ENCODE results near the gene SPAG9.
"Not testable (repeated sequence)": the region's sequence is repeated elsewhere in the genome, so short reads cannot be mapped to it uniquely, and the experiment has no call there.

The SPAG9 gene

GRCh38 chr17:51142597-51142996 lies 21.9 kb upstream of the SPAG9 start:
- no peak for DNase-seq (ENCODE audit: low spot score)

- no peak for DNase-seq (ENCODE audit: low spot score)
Measured at GRCh38 chr17:51135956-51136355, 15.3 kb upstream of the SPAG9 start.

- no peak for DNase-seq (ENCODE audit: low spot score)
Measured at GRCh38 chr17:51133365-51133764, 12.7 kb upstream of the SPAG9 start.

GRCh38 chr17:51132964-51133319 lies 12.3 kb upstream of the SPAG9 start:
- no peak for DNase-seq (ENCODE audit: low spot score)

DNA sequence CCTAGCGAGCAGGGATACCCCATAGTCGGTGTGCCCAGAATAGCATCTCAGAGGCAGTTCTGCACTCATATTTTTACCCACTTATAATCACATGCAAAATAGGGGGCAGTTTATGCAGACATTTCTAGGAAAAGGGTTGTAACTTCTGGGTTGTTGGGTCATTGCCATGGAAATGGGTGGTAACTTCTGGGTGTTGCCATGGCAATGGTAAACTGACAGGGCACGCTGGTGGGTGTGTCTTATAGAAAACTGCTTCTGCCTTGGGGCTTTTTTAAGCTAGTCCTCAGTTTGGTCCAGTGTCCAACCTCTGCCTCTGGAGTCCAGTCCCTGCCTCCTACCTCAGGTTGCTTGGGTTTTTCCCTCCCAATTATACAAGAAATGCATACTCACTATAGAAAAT lies 7.4 kb upstream of the SPAG9 start:
- no peak for DNase-seq (ENCODE audit: low spot score)

- DNase-seq (ENCODE audit: low spot score): no peak
Measured at GRCh38 chr17:51124640-51125503, 4.2 kb upstream of the SPAG9 start.

GRCh38 chr17:51122473-51123115 lies 1.9 kb upstream of the SPAG9 start:
- not testable (repeated sequence) for DNase-seq (ENCODE audit: low spot score)

GRCh38 chr17:51121620-51122472 lies 1.2 kb upstream of the SPAG9 start:
- DNase-seq (ENCODE audit: low spot score): peak; percentile 66

DNA sequence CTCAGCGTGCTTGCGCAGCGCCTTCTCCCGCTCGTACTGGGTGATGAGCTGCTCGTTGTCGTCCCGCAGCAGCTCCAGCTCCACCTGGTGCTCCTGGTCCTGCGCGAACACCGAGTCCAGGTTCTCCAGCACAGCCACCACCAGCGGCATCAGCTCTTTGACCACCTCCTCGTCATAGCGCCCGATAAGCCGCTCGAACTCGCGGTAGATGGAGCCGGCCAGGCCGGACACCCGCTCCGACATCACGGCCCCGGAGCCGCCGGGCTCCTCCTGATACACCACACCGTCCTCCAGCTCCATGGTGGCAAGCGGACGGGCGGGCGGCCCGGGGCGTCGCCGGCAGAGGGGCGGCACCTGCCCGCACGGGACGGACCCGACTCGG lies 320 bp downstream of the SPAG9 start:
- DNase-seq (ENCODE audit: low spot score): no peak

- peak; percentile 82 for DNase-seq (ENCODE audit: low spot score)
Measured at GRCh38 chr17:51119415-51120356, 982 bp downstream of the SPAG9 start.

- DNase-seq (ENCODE audit: low spot score): no peak
Measured at GRCh38 chr17:51118330-51119195, 2.1 kb downstream of the SPAG9 start.

- DNase-seq (ENCODE audit: low spot score): no peak
Measured at GRCh38 chr17:51115179-51115578, 5.5 kb downstream of the SPAG9 start.

- DNase-seq (ENCODE audit: low spot score): not testable (repeated sequence)
Measured at GRCh38 chr17:51112303-51113222, 8.1 kb downstream of the SPAG9 start.

GRCh38 chr17:51107778-51108177 lies 12.9 kb downstream of the SPAG9 start:
- no peak for DNase-seq (ENCODE audit: low spot score)

DNA sequence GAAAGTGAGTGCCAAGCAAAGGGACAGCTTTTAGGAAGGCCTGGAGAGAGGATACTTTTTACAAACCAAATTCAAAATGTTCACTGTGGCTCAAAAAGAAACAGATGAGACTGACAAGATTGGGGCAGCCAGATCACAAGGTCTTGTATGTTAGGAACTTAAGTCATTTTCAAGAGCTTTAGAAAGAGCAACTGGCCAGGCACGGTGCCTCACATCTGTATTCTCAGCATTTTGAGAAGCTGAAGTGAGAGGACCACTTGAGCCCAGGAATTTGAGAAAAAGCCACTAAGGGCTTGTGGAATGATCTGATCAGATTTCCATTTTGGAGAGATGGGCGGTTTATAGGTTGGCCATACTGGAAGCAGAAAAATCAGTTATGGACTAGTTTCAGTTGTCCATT lies 17.2 kb downstream of the SPAG9 start:
- no peak for DNase-seq (ENCODE audit: low spot score)

- no peak for DNase-seq (ENCODE audit: low spot score)
Measured at GRCh38 chr17:51103050-51103449, 17.6 kb downstream of the SPAG9 start.

DNA sequence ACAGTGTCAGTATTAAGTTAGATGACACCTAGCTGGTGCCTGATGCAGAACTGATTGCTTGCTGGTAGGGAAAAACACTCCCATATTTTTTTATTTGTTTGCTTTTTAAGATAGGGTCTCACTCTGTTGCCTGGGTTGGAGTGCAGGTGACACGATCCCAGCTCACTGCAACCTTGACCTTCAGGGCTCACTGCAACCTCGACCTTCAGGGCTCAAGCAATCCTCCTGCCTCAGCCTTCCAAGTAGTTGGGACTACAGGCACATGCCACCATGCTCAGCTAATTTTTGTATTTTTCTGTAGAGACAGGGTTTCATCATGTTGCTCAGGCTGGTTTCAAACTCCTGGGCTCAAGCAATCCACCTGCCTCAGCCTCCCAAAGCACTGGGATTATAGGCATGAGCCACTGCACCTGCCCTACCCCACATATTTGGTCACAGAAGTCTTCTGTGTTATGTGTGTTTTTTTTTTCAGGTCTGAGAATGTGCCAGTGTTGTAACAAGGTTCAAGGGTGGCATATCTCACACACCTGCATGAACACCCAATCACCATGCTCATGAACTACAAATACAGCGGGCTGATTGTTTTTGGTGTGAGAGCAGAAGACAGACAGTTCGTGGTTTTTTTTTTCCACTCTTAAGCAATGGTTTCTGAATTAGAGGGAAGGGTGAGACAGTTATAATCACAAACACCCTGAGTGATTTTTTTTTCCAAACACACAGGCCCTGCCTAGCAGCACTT lies 22.8 kb downstream of the SPAG9 start:
- no peak for DNase-seq (ENCODE audit: low spot score)

DNA sequence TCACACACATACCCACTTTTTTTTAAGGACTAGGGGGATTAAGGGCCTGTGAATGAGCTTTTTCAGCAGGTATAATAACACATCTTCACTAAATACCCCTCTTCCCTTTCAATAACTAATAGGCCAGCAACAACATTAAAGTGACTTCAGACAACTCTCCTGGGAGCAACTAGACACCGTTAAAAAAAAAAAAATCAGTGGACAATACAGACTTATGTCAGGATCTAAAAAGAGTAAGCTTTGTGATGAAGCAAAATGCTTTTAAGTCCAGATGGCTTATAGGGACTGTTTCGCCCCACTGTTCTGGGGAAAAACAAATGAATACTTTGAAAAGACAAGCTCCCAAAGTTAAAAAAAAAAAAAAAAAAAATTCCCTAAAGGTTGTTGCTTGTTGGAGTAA lies 29.0 kb downstream of the SPAG9 start:
- no peak for DNase-seq (ENCODE audit: low spot score)

- not testable (repeated sequence) for DNase-seq (ENCODE audit: low spot score)
Measured at GRCh38 chr17:51088868-51089267, 31.8 kb downstream of the SPAG9 start.

All from left forelimb (tissue), 1 donor.